Left lobe of liver (tissue), 2 donors: ENCODE results near the gene PLA2G2C. TPM values are rescaled to one million over a fixed set of nuclear protein-coding genes. Genes with fewer than 3 reads are reported as not detected.

ENCODE experiments used
- ATAC-seq: fragments of 200-7000 bp; cut with Tn5 transposase; one replicate; pipeline ENCODE4 v1.9.1; 2020; ENCODE audit warnings: mild to moderate bottlenecking, moderate library complexity
- DNase-seq: peaks from one replicate; pipeline ENCODE4 v3.0.0-alpha.2; 2020; ENCODE audit warnings: low spot score
- total RNA-seq: library from RNA; stranded (reverse); gene quantifications from one replicate; pipeline ENCODE4 v1.2.1, GENCODE V29; 2021
- donor health status: DM: no; HTN: no; CAD: no; lungs with moderate emphysema.
- donor health status: DM: no; HTN: yes; CAD: no.

Gene PLA2G2C
- total RNA-seq, 1 donor from 2014 or later, result not detected

- no peak for DNase-seq
- no peak for ATAC-seq
These were observed 1.1 kb downstream of the PLA2G2C start for GRCh38 chr1:20184997-20185833.

- no peak for DNase-seq
These were observed 1.8 kb downstream of the PLA2G2C start for GRCh38 chr1:20184481-20184900.

GRCh38 chr1:20183616-20184271, 2.6 kb downstream of the PLA2G2C start:
- peak; percentile 70 for ATAC-seq
- peak; percentile 90 for DNase-seq

More at GRCh38 chr1:20184481-20184900, 1.8 kb downstream of the PLA2G2C start:
- ATAC-seq, result no peak

GRCh38 chr1:20183035-20183434, 3.3 kb downstream of the PLA2G2C start:
- ATAC-seq (peak; percentile 58), DNase-seq (peak; percentile 75)

GRCh38 chr1:20182415-20182814, 3.9 kb downstream of the PLA2G2C start:
- DNase-seq, result no peak
- ATAC-seq, result no peak

- ATAC-seq (no peak), DNase-seq (no peak)
These were observed 5.5 kb downstream of the PLA2G2C start for GRCh38 chr1:20180844-20181207.

- DNase-seq (no peak), ATAC-seq (no peak)
These were observed 6.0 kb downstream of the PLA2G2C start for GRCh38 chr1:20180129-20180843.

- no peak for DNase-seq
- ATAC-seq, result no peak
These were observed 6.8 kb downstream of the PLA2G2C start for GRCh38 chr1:20179371-20180128.

- no peak for ATAC-seq
- no peak for DNase-seq
These were observed 7.5 kb downstream of the PLA2G2C start for GRCh38 chr1:20178634-20179370.

GRCh38 chr1:20174937-20175666, 11.2 kb downstream of the PLA2G2C start:
- DNase-seq (no peak), ATAC-seq (peak; percentile 60)

- ATAC-seq, result peak; percentile 60
- no peak for DNase-seq
These were observed 14.2 kb downstream of the PLA2G2C start for GRCh38 chr1:20172033-20172590.

GRCh38 chr1:20169932-20170331, 16.4 kb downstream of the PLA2G2C start:
- ATAC-seq (no peak), DNase-seq (no peak)

- DNase-seq (no peak), ATAC-seq (no peak)
These were observed 17.5 kb downstream of the PLA2G2C start for GRCh38 chr1:20168564-20169491.

GRCh38 chr1:20167126-20167525, 19.2 kb downstream of the PLA2G2C start:
- ATAC-seq, result no peak
- DNase-seq, result no peak

- no peak for DNase-seq
- ATAC-seq, result no peak
These were observed 20.3 kb downstream of the PLA2G2C start for GRCh38 chr1:20166051-20166450.

GRCh38 chr1:20165522-20165951, 20.8 kb downstream of the PLA2G2C start:
- ATAC-seq (peak; percentile 67), DNase-seq (no peak)

- peak; percentile 70 for ATAC-seq
- DNase-seq, result no peak
These were observed 21.6 kb downstream of the PLA2G2C start for GRCh38 chr1:20164694-20165202.

GRCh38 chr1:20160034-20160433, 26.3 kb downstream of the PLA2G2C start:
- ATAC-seq, result no peak
- DNase-seq, result no peak
